Peyer's patch (tissue), 4 donors: ENCODE results near the gene PALS1. TPM values are rescaled to one million over a fixed set of nuclear protein-coding genes. Genes with fewer than 3 reads are reported as not detected.

Experiments used
- DNase-seq, 3 donors: peaks; one replicate each; pipeline ENCODE4 v3.0.0-alpha.2; 2017 to 2019
- H3K27ac ChIP-seq, 4 donors: fragments of 200-600 bp; sonication (generic); one replicate each; pipeline ENCODE4 v1.5.1; 2016 to 2019
- H3K27me3 ChIP-seq, 2 donors: fragments of 200-600 bp; sonication (generic); one replicate each; pipeline ENCODE4 v1.5.1; 2019
- H3K36me3 ChIP-seq, 3 donors: fragments of 200-600 bp; sonication (generic); one replicate each; pipeline ENCODE4 v1.5.1; 2016 to 2019
- H3K4me1 ChIP-seq, 4 donors: fragments of 200-600 bp; sonication (generic); one replicate each; pipeline ENCODE4 v1.5.1; 2016 to 2019
- H3K4me3 ChIP-seq, 4 donors: fragments of 200-600 bp; sonication (generic); 1 replicate in 3 of 4; 2 replicates in 1 of 4; pipeline ENCODE4 v1.5.1; 2016 to 2019; ENCODE audit warnings: mild to moderate bottlenecking in 1 of 4
- H3K9me3 ChIP-seq, 4 donors: fragments of 200-600 bp; sonication (generic); one replicate each; pipeline ENCODE4 v1.5.1; 2016 to 2019; ENCODE audit warnings: mild to moderate bottlenecking in 1 of 4
- POLR2A ChIP-seq, 2 donors: fragments of 450-650 bp; IDR thresholded peaks; one replicate each; pipeline ENCODE4 v1.5.1; 2017; ENCODE audit warnings: antibody characterized with exemption in 2 of 2, mild to moderate bottlenecking in 2 of 2, moderate library complexity in 2 of 2
- total RNA-seq, 4 donors: library from RNA; depleted of rRNA; stranded (reverse); fragments of >200 nt; gene quantifications; one replicate each; pipeline ENCODE4 v1.1.0, GENCODE V29; 2016
- TF ChIP-seq, protein P1 (sequence below), 6 experiments: fragments of 450-650 bp in 4 of 6; fragments of 200-600 bp in 2 of 6; sonication (generic) in 1 of 6; IDR thresholded peaks; one replicate each; pipeline ENCODE4 v1.5.1; 2017 to 2019; ENCODE audit warnings: antibody characterized with exemption in 6 of 6, mild to moderate bottlenecking in 3 of 6, moderate library complexity in 1 of 6

PALS1 gene
- total RNA-seq, 4 donors from 2014 or later: 36.3 to 95.1 (median 61.1) TPM

DNA sequence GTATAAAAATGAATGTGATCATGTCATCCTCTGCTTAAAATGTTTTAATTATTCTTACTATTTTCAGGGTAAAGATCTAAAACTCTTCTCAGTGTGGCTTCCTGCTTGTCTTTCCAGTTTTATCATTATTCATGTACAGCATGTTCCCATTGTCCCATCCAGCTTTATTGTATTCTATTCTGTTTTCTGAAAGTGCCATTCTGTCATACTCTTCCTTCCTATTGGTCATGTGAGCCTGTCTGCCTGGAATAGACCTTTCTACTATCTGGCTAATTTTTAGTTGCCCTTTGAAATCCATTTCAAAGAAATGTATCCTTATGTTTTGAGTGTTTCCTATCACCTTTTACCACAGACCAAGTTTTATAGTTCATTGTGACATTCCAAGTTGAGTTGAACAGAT, 34.9 kb downstream of the PALS1 start:
- H3K27ac ChIP-seq: no peak overlapping the region
- TF ChIP-seq, protein P1, sequence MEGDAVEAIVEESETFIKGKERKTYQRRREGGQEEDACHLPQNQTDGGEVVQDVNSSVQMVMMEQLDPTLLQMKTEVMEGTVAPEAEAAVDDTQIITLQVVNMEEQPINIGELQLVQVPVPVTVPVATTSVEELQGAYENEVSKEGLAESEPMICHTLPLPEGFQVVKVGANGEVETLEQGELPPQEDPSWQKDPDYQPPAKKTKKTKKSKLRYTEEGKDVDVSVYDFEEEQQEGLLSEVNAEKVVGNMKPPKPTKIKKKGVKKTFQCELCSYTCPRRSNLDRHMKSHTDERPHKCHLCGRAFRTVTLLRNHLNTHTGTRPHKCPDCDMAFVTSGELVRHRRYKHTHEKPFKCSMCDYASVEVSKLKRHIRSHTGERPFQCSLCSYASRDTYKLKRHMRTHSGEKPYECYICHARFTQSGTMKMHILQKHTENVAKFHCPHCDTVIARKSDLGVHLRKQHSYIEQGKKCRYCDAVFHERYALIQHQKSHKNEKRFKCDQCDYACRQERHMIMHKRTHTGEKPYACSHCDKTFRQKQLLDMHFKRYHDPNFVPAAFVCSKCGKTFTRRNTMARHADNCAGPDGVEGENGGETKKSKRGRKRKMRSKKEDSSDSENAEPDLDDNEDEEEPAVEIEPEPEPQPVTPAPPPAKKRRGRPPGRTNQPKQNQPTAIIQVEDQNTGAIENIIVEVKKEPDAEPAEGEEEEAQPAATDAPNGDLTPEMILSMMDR (IDR thresholded peaks at IDR 0.05): no peak
- no peak for TF ChIP-seq POLR2A (IDR thresholded peaks at IDR 0.05)
- no peak for DNase-seq

DNA sequence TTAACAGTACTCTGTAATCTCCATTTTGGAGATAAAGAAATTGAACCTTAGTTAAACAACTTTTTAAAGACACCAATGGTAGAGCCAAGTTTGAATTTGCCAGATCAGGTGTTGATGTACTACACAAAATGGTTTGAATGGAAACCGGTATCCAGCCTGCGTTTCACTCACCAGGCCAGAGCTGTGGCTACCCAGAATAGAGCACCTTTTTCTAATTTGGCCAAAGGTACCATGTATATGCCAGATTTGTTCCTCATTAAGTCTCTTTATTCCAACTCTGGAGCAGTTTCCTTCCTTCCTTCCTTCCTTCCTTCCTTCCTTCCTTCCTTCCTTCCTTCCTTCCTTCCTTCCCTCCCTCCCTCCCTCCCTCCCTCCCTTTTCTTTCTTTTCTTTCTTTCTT, 39.3 kb downstream of the PALS1 start:
- peaks cover 0 to 20% (median 2%) of the 10 kb centered on the region in 4 donors for H3K4me1 ChIP-seq

More for the DNA sequence above, 34.9 kb downstream of the PALS1 start:
- no peaks in the 10 kb centered on the region for H3K9me3 ChIP-seq
- H3K36me3 ChIP-seq: peaks cover 0 to 9% (median 0%) of the 10 kb centered on the region in 3 donors
- no peak overlapping the region for H3K4me3 ChIP-seq
- H3K4me1 ChIP-seq: peaks cover 0 to 20% (median 2%) of the 10 kb centered on the region in 4 donors
- no peaks in the 10 kb centered on the region for H3K27me3 ChIP-seq

DNA sequence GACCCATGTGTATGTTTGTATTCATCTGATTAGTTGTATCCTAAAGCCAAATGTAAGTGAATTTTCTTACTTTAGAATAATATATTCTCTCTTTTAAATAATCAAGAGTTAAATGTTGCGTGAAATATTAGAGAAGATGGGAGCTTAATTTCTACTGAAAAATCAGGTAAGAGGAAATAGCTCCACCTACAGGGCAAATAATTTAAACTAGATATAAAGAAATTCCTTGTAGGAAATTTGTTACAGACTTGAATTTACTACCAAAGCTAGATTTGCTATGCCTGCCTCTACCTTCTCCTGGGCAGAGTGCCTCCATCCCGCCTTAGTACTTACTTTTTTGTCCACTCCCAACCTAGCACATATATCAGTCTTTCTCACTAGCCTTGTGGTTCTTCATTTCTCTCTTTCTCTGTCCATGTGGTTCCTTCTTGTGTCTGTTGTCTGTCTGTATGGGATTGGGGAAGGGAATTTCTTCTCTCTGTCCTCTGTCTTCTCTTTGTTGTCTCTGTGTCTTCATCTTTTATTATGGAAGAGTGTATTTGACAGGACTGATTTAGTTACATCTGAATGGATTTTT, 44.7 kb downstream of the PALS1 start:
- no peak for DNase-seq
- Histone ChIP-seq H3K36me3 (no peaks in the 10 kb centered on the region), H3K4me1 (no peaks in the 10 kb centered on the region), H3K9me3 (no peaks in the 10 kb centered on the region), H3K27ac (no peak overlapping the region), H3K4me3 (no peak overlapping the region), H3K27me3 (no peaks in the 10 kb centered on the region)
- TF ChIP-seq, protein P1 (IDR thresholded peaks at IDR 0.05): peak in 5 of 6 experiments; percentile 35 to 73 (median 60)
- TF ChIP-seq POLR2A (IDR thresholded peaks at IDR 0.05): no peak

More for the DNA sequence above, 39.3 kb downstream of the PALS1 start:
- H3K36me3 ChIP-seq: no peaks in the 10 kb centered on the region
- no peak overlapping the region for H3K27ac ChIP-seq
- no peaks in the 10 kb centered on the region for H3K27me3 ChIP-seq
- TF ChIP-seq, protein P1 (IDR thresholded peaks at IDR 0.05): no peak
- no peak for TF ChIP-seq POLR2A (IDR thresholded peaks at IDR 0.05)
- H3K9me3 ChIP-seq: no peaks in the 10 kb centered on the region
- DNase-seq: no peak
- H3K4me3 ChIP-seq: no peak overlapping the region

Other genes with a start within 250 kb of the PALS1 start
- under 1 TPM in 1 of 4 donors, not detected in 3; 0.67 TPM for gene GARIN2, start 52.0 kb upstream of the PALS1 start, total RNA-seq
- gene ATP6V1D, start 118.4 kb downstream of the PALS1 start, total RNA-seq: 10 to 100 TPM; 67.0 to 93.3 (median 78.5) TPM
- gene EIF2S1, start 118.9 kb downstream of the PALS1 start, total RNA-seq: 10 to 100 TPM; 27.1 to 74.3 (median 35.9) TPM
- 10 to 100 TPM; 19.7 to 40.3 (median 33.6) TPM for gene PLEK2, start 170.7 kb downstream of the PALS1 start, total RNA-seq
- 10 to 100 TPM in 3 of 4 donors, 1 to 10 TPM in 1; 8.3 to 39.7 (median 31.7) TPM for gene TMEM229B, start 247.3 kb downstream of the PALS1 start, total RNA-seq